Erythroblast (primary cell): ENCODE measurements around the gene OAT.

ENCODE experiments used
- GATA1 ChIP-seq: IDR thresholded peaks from 2 replicates; pipeline ENCODE4 v1.6.1; 2011; ENCODE audit warnings: low read depth, mild to moderate bottlenecking, control low read depth, low read length, moderate library complexity
- POLR2A ChIP-seq: IDR thresholded peaks from 2 replicates; pipeline ENCODE4 v1.6.1; 2011; ENCODE audit warnings: mild to moderate bottlenecking, low read length

DNA sequence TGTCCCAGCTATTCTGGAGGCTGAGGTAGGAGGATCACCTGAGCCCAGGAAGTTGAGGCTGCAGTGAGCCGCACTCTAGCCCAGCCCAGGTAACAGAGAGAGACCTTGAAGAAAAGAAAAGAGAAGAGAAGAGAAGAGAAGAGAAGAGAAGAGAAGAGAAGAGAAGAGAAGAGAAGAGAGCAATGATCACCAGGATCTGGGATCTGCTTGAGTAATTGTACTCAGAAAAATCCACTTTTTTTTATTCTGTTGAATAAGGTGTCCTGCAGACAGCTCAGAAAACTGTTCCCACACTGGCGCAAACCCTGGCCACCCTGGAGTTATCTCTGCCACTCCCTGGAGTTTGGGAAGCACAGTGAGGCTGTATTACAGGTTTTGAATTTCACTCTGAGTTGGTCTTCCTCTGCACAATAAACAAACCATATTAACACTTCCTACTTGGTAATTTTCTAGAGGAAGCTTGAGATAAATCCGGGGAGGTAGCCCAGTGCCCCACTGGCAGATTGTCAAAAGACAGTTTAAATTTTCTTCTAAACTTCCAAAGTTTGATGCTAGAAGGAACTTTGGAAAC lies 9.6 kb upstream of the OAT start:
- TF ChIP-seq POLR2A (no peak), GATA1 (no peak)
